K562 (cell line): ENCODE measurements around the gene SRRM4. TPM values are rescaled to one million over a fixed set of nuclear protein-coding genes. Genes with fewer than 3 reads are reported as not detected.

ENCODE experiments used
- ATF1 ChIP-seq, 2 experiments: fragments of 450-650 bp in 1 of 2; IDR thresholded peaks; 2 replicates each; pipeline ENCODE4 v1.6.1; 2016; ENCODE audit warnings: missing compliant biosample characterization in 1 of 2, missing genetic modification characterization in 1 of 2
- EP400 ChIP-seq: fragments of 450-650 bp; IDR thresholded peaks from 2 replicates; pipeline ENCODE4 v1.6.1; 2017; ENCODE audit warnings: antibody characterized with exemption, mild to moderate bottlenecking, moderate library complexity
- ETV6 ChIP-seq, 3 experiments: fragments of 150-350 bp in 1 of 3; sonication (generic) in 1 of 3; formaldehyde crosslinking in 1 of 3; IDR thresholded peaks; 2 replicates each; pipeline versions ENCODE4 v1.6.1 to v1.8.0; 2014 to 2022; ENCODE audit warnings: borderline replicate concordance in 2 of 3, low read depth in 2 of 3, antibody characterized with exemption in 1 of 3, low read length in 1 of 3, mild to moderate bottlenecking in 1 of 3, missing genetic modification reagents in 1 of 3
- ILF3 ChIP-seq: fragments of 450-650 bp; IDR thresholded peaks from 2 replicates; pipeline ENCODE4 v1.6.1; 2018; ENCODE audit warnings: antibody characterized with exemption, mild to moderate bottlenecking, moderate library complexity, borderline replicate concordance
- MTA1 ChIP-seq: fragments of 450-650 bp; IDR thresholded peaks from 2 replicates; pipeline ENCODE4 v1.6.1; 2017; ENCODE audit warnings: borderline replicate concordance
- MTF1 ChIP-seq: fragments of 250-450 bp; sonication (Bioruptor Pico); IDR thresholded peaks from 2 replicates; pipeline ENCODE4 v1.9.0; 2021; ENCODE audit warnings: moderate library complexity, mild to moderate bottlenecking, inconsistent platforms, borderline replicate concordance
- PTTG1 ChIP-seq: fragments of 450-650 bp; IDR thresholded peaks from 2 replicates; pipeline ENCODE4 v1.6.1; 2016; ENCODE audit warnings: low read depth, mild to moderate bottlenecking, missing genetic modification characterization, missing compliant biosample characterization
- ZNF212 ChIP-seq: fragments of 450-650 bp; formaldehyde crosslinking; IDR thresholded peaks from 2 replicates; pipeline ENCODE4 v1.4.0; 2020; ENCODE audit warnings: mild to moderate bottlenecking
- ZNF263 ChIP-seq: sonication (generic); formaldehyde crosslinking; IDR thresholded peaks from 2 replicates; pipeline ENCODE4 v1.8.0; 2022; ENCODE audit warnings: mild to moderate bottlenecking, missing genetic modification reagents, borderline replicate concordance
- polyA plus RNA-seq, 8 experiments: library from polyadenylated mRNA; depleted of rRNA in 4 of 8; stranded (reverse) in 5 of 8; unstranded in 3 of 8; fragments of >200 nt; fragmentation: Nextera tagmentation in 2 of 8; fragmentation: Illumina TruSeq in 1 of 8; extraction: Ambion mirVana in 2 of 8; extraction: Trizol in 1 of 8; gene quantifications; 2 replicates each; pipeline versions ENCODE4 v1.2.1 to v1.2.3, GENCODE V29; 2011 to 2014; ENCODE audit warnings: inconsistent platforms in 1 of 8, missing spikeins in 1 of 8
- total RNA-seq, 7 experiments: library from RNA; depleted of rRNA in 6 of 7; stranded (reverse); fragments of >200 nt in 6 of 7; fragmentation: Illumina TruSeq in 2 of 7; extraction: Trizol in 2 of 7; gene quantifications; 2 replicates each; pipeline versions ENCODE4 v1.2.1 to v1.2.3, GENCODE V29; 2011 to 2021; ENCODE audit warnings: low replicate concordance in 1 of 7
- TF ChIP-seq, protein P1 (sequence below): fragments of 450-650 bp; IDR thresholded peaks from 2 replicates; pipeline ENCODE4 v1.6.1; 2018; ENCODE audit warnings: mild to moderate bottlenecking, low read depth; ENCODE audit not compliant: partially characterized antibody
- TF ChIP-seq, protein P2 (sequence below): fragments of 250-450 bp; sonication (Bioruptor Pico); IDR thresholded peaks from 2 replicates; pipeline ENCODE4 v1.9.0; 2021; ENCODE audit warnings: mild to moderate bottlenecking, inconsistent platforms
- TF ChIP-seq, protein P3 (sequence below): fragments of 250-450 bp; sonication (Bioruptor Pico); IDR thresholded peaks from 2 replicates; pipeline ENCODE4 v1.5.0; 2020; ENCODE audit warnings: mild to moderate bottlenecking, borderline replicate concordance

Gene SRRM4
- total and polyA plus RNA-seq, 9 of the 15 experiments (the other 6 are each of a cell fraction or from before 2014, with no cell fraction given), result not detected

DNA sequence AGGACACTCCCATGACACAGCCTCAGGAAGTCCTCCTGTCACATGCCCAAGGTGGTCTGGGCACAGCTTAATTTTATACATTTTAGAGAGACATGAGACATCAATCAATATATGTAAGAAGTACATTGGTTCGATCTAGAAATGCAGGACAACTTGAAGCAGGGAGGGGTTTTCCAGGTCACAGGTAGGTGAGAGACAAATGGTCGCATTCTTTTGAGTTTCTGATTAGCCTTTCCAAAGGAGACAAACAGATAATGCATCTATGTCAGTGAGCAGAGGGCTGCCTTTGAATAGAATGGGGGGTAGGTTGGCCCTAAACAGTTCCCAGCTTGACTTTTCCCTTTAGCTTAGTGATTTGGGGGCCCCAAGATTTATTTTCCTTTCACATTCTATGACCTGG, 199.9 kb downstream of the SRRM4 start (continued):
- no peak for TF ChIP-seq ETV6 (IDR thresholded peaks at IDR 0.05; ENCODE audit: borderline replicate concordance in 1 of 2, low read depth in 2 of 2, low read length in 1 of 2)
- no peak for TF ChIP-seq ETV6 (CRISPR knock-in tag; IDR thresholded peaks at IDR 0.05; ENCODE audit: borderline replicate concordance)
- TF ChIP-seq ATF1 (CRISPR knock-in tag; IDR thresholded peaks at IDR 0.05), result no peak
- no peak for TF ChIP-seq ATF1 (tag; IDR thresholded peaks at IDR 0.05)
- TF ChIP-seq ZNF212 (CRISPR knock-in tag), result no peak
- no peak for TF ChIP-seq EP400
- TF ChIP-seq MTF1 (CRISPR knock-in tag), result no peak
- TF ChIP-seq, protein P1, sequence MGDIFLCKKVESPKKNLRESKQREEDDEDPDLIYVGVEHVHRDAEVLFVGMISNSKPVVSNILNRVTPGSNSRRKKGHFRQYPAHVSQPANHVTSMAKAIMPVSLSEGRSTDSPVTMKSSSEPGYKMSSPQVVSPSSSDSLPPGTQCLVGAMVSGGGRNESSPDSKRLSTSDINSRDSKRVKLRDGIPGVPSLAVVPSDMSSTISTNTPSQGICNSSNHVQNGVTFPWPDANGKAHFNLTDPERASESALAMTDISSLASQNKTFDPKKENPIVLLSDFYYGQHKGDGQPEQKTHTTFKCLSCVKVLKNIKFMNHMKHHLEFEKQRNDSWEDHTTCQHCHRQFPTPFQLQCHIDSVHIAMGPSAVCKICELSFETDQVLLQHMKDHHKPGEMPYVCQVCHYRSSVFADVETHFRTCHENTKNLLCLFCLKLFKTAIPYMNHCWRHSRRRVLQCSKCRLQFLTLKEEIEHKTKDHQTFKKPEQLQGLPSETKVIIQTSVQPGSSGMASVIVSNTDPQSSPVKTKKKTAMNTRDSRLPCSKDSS, result no peak
- TF ChIP-seq, protein P2, sequence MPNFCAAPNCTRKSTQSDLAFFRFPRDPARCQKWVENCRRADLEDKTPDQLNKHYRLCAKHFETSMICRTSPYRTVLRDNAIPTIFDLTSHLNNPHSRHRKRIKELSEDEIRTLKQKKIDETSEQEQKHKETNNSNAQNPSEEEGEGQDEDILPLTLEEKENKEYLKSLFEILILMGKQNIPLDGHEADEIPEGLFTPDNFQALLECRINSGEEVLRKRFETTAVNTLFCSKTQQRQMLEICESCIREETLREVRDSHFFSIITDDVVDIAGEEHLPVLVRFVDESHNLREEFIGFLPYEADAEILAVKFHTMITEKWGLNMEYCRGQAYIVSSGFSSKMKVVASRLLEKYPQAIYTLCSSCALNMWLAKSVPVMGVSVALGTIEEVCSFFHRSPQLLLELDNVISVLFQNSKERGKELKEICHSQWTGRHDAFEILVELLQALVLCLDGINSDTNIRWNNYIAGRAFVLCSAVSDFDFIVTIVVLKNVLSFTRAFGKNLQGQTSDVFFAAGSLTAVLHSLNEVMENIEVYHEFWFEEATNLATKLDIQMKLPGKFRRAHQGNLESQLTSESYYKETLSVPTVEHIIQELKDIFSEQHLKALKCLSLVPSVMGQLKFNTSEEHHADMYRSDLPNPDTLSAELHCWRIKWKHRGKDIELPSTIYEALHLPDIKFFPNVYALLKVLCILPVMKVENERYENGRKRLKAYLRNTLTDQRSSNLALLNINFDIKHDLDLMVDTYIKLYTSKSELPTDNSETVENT (CRISPR knock-in tag), result no peak
- no peak for TF ChIP-seq ZNF263 (CRISPR knock-in tag)
- TF ChIP-seq MTA1, result no peak
- no peak for TF ChIP-seq ILF3
- TF ChIP-seq PTTG1 (tag), result no peak
- TF ChIP-seq, protein P3, sequence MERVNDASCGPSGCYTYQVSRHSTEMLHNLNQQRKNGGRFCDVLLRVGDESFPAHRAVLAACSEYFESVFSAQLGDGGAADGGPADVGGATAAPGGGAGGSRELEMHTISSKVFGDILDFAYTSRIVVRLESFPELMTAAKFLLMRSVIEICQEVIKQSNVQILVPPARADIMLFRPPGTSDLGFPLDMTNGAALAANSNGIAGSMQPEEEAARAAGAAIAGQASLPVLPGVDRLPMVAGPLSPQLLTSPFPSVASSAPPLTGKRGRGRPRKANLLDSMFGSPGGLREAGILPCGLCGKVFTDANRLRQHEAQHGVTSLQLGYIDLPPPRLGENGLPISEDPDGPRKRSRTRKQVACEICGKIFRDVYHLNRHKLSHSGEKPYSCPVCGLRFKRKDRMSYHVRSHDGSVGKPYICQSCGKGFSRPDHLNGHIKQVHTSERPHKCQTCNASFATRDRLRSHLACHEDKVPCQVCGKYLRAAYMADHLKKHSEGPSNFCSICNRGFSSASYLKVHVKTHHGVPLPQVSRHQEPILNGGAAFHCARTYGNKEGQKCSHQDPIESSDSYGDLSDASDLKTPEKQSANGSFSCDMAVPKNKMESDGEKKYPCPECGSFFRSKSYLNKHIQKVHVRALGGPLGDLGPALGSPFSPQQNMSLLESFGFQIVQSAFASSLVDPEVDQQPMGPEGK (CRISPR knock-in tag), result no peak
